Astrocyte of the cerebellum (primary cell): ENCODE data around the gene TGFBR3.

Experiments used
- DNase-seq: peaks from one replicate; pipeline ENCODE4 v3.0.0-alpha.2; 2011; ENCODE audit warnings: low read depth
- H3K4me3 ChIP-seq: 2 replicates; pipeline ENCODE4 v1.5.1; 2011; ENCODE audit warnings: mild to moderate bottlenecking, low read depth, low read length, moderate library complexity
- CTCF ChIP-seq: IDR thresholded peaks from 2 replicates; pipeline ENCODE4 v1.5.1; 2012; ENCODE audit warnings: low read length, low read depth, moderate library complexity, mild to moderate bottlenecking; ENCODE audit errors: missing control alignments
- in situ Hi-C: cut with HindIII; loops from 2 replicates; pipeline ENCODE4 v1.10.0; 2017; ENCODE audit warnings: low sequenced_read_pairs

The TGFBR3 gene

GRCh38 chr1:91696321-91696720 lies 189.6 kb downstream of the TGFBR3 start:
- no peak overlapping the region for H3K4me3 ChIP-seq
- in situ Hi-C loops: no loop called here
- DNase-seq: no peak
- TF ChIP-seq CTCF: no peak

GRCh38 chr1:91693557-91693956 lies 192.4 kb downstream of the TGFBR3 start:
- TF ChIP-seq CTCF: no peak
- H3K4me3 ChIP-seq: no peak overlapping the region
- in situ Hi-C loops: no loop called here
- DNase-seq: no peak

- H3K4me3 ChIP-seq: no peak overlapping the region
- no peak for DNase-seq
- no peak for TF ChIP-seq CTCF
- in situ Hi-C loops: no loop called here
Measured at GRCh38 chr1:91691525-91691924, 194.4 kb downstream of the TGFBR3 start.

- TF ChIP-seq CTCF: no peak
- DNase-seq: no peak
- H3K4me3 ChIP-seq: no peak overlapping the region
- in situ Hi-C loops: no loop called here
Measured at GRCh38 chr1:91689641-91690481, 196.1 kb downstream of the TGFBR3 start.

GRCh38 chr1:91687452-91687851 lies 198.5 kb downstream of the TGFBR3 start:
- no peak for TF ChIP-seq CTCF
- DNase-seq: no peak
- in situ Hi-C loops: no loop called here
- H3K4me3 ChIP-seq: no peak overlapping the region

GRCh38 chr1:91685994-91686393 lies 200.0 kb downstream of the TGFBR3 start:
- DNase-seq: no peak
- in situ Hi-C loops: no loop called here
- TF ChIP-seq CTCF: no peak
- no peak overlapping the region for H3K4me3 ChIP-seq
